NOMO-1 treated with DMSO at 0.1 percent for 48 hours (cell line): ENCODE data around the gene TLCD3B.

Source experiments
- DNase-seq: peaks from one replicate; lab custom pipeline; 2025; ENCODE audit not compliant: unreplicated experiment; lab: John Stamatoyannopoulos, UW

TLCD3B gene

GRCh38 chr16:29991571-29991904 lies 39.5 kb downstream of the TLCD3B start:
- no peak for DNase-seq

- no peak for DNase-seq
Measured at GRCh38 chr16:29990883-29991570, 40.0 kb downstream of the TLCD3B start.

DNA sequence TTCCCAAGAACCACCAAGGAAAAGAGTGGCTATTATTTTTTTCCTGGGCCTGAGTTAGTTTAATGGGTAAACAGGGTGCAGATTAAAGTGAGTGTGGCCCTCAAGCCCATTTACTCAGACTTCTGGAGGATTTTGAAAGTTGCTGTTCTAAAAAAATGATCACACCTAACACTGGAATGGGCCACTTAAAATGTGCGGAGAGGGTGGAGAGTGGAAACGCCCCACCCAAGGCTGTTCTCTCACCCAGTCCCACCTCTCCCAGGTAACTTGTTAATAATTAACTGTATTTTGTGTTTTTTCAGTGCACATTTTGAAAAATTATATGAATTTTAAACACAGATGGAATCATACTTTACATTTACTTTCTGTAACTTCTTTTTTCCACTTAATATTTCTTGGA lies 41.0 kb downstream of the TLCD3B start:
- DNase-seq = no peak

DNA sequence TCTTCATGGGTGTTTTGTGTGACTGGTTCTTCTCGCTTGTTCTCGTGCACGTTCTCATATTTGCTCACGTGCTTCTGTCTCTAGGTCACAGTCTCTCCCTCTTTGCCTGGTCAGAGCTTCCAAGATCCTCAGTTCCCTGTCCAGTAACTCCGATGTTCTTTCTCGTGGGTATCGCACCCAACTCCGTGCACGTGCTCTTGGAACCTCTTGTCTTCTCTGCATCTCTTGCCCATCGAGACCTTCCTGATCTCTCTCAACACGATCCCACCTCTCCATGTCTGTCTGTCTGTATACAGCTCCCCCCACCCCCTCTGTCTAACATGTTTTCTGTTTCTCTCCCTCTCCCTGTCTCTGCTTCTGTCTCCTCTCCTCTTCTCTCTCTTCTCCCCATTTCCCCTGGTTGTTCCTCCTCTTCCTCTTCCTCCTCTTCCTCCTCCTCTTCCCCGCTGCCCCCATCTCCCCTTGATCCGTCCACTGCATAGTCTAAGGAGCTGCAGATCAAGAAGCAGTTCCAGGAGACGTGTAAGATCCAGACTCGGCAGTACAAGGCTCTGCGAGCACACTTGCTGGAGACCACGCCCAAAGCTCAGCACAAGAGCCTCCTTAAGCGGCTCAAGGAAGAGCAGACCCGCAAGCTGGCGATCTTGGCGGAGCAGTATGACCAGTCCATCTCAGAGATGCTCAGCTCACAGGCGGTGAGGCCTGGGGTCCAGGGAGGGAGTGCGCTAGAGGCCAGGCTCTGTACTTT lies 41.8 kb downstream of the TLCD3B start:
- no peak for DNase-seq

GRCh38 chr16:29988346-29989075 lies 42.6 kb downstream of the TLCD3B start:
- no peak for DNase-seq

DNA sequence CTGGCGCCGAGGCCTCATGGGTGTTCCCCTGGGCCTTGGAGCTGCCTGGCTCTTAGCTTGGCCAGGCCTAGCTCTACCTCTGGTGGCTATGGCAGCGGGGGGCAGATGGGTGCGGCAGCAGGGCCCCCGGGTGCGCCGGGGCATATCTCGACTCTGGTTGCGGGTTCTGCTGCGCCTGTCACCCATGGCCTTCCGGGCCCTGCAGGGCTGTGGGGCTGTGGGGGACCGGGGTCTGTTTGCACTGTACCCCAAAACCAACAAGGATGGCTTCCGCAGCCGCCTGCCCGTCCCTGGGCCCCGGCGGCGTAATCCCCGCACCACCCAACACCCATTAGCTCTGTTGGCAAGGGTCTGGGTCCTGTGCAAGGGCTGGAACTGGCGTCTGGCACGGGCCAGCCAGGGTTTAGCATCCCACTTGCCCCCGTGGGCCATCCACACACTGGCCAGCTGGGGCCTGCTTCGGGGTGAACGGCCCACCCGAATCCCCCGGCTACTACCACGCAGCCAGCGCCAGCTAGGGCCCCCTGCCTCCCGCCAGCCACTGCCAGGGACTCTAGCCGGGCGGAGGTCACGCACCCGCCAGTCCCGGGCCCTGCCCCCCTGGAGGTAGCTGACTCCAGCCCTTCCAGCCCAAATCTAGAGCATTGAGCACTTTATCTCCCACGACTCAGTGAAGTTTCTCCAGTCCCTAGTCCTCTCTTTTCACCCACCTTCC lies 43.5 kb downstream of the TLCD3B start:
- no peak for DNase-seq

GRCh38 chr16:29986931-29987330 lies 44.1 kb downstream of the TLCD3B start:
- no peak for DNase-seq

DNA sequence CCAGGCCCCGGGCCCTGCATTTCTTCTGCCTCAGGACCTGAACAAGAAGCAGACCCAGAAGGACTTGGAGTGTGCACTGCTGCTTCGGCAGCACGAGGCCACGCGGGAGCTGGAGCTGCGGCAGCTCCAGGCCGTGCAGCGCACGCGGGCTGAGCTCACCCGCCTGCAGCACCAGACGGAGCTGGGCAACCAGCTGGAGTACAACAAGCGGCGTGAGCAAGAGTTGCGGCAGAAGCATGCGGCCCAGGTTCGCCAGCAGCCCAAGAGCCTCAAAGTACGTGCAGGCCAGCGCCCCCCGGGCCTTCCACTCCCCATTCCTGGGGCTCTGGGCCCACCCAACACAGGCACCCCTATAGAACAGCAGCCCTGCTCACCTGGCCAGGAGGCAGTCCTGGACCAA lies 44.8 kb downstream of the TLCD3B start:
- no peak for DNase-seq

GRCh38 chr16:29985271-29985811 lies 45.7 kb downstream of the TLCD3B start:
- DNase-seq = no peak

DNA sequence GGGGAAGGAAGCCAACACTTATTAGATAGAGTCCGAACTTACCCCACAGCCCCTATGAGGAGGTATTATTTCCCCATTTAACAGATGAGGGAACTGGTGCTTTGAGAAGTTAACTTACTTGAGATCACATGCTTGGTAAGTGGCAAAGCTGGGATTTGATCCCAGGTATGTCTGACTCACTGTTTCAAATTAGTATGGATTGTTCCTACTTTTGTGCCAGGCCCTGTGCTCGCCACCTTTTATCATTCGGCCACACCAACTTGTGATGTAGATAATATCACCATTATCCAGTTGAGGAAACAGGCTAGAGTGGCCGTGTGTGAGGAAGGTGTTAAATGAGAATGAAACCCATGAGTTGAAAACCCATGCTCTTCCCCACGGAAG lies 46.3 kb downstream of the TLCD3B start:
- DNase-seq = no peak

DNA sequence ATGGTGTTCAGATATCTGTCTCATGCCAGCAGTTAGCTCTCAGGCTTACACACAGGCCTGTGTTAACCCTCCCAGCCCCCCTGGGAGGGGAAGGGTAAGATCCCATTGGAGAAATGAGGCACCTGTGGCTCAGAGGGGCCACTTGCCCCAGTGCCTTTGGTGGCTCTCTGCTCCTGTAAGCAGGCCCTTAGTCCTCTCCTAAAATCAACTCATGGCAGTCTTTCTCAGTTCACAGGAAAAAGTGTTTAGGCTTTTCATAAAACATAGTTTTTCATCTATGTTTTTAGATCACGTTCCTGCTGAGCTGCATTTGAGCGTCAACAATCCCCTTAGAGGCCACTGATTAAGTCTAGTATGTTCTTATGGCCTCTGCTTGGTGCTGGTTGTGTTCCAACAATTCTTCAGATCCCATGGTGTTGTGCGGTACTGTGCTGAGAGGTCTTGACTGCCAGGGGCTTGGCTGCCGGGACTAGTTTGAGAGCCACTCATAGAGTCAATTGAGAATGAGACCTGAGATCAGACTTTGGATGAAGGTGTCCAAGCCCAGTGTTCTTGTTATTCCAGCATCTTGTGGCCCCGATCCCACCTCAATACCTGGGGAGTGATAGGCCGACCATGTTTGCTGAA lies 46.8 kb downstream of the TLCD3B start:
- no peak for DNase-seq

GRCh38 chr16:29983420-29984136 lies 47.5 kb downstream of the TLCD3B start:
- DNase-seq = no peak

DNA sequence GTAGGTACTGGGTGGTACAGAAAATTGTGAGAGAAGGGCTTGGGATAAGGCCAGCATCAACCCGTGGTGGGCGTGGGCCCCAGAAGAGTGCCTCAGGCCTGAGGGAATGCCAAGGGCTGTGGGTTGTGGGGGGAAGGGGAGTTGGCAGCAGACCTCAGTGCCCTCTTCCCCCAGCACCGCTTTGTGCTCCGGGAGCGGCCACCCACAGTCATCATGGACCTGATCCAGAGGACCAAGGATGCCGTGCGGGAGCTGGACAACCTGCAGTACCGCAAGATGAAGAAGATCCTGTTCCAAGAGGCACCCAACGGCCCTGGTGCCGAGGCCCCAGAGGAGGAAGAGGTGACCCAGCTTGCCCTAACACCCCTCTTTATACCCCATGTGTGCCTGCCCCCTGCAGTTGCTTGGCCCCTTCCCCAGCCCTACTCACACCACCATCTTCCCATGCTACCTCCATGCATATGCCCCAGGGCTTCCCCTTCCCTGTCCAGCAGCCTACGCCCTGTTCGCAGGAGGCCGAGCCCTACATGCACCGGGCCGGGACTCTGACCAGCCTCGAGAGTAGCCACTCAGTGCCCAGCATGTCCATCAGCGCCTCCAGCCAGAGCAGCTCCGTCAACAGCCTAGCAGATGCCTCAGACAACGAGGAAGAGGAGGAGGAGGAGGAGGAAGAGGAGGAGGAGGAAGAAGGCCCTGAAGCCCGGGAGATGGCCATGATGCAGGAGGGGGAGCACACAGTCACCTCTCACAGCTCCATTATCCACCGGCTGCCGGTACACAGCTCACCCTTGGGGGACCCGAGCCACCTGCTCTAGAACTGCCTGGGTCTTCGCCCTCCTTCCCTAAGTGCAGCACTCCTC lies 48.3 kb downstream of the TLCD3B start:
- no peak for DNase-seq

GRCh38 chr16:29978564-29979270 lies 52.4 kb downstream of the TLCD3B start:
- no peak for DNase-seq

- no peak for DNase-seq
Measured at GRCh38 chr16:29978081-29978480, 53.0 kb downstream of the TLCD3B start.

DNA sequence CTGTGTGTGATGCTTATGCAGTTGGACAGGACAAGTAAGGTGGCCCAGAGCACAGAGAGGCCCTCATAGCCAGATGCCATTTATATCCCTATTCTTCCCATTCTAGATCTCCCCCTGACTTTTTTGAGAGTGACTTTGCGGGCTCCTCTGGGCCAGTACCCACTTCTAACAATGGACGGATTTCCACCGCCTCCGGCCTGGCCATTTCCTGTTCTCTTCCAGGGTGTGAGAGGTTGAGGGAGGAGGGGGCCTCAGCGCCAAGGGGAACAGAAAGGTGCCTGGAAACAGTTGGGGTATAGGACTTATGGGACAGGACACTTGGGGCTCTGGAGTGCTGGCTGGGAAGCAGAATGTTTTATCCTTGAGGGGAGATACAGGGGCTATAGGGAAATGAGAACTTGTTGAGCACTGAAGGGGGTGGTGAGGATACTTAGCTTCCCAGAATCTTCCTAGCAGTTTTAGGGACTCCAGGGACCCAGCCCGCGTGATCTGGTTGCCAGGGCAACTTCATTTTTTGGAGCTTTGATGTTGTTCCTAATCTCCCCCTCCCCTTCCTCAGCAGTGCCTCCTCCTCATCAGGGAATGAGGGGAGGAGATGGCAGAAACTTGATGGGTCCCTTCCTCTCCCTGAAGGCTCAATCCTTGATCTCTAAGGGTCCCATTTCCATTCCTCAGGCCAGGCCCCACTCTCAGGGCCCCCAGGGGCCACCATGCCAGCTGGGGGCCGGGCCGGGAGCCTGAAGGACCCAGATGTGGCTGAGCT lies 53.8 kb downstream of the TLCD3B start:
- DNase-seq = no peak

GRCh38 chr16:29975811-29976511 lies 55.1 kb downstream of the TLCD3B start:
- DNase-seq = no peak
